ENCODE data around the gene FERMT2. TPM values are rescaled to one million over a fixed set of nuclear protein-coding genes. Genes with fewer than 3 reads are reported as not detected.

Gene FERMT2
- total and polyA plus RNA-seq, 2 donors (not counting 1 experiment from before 2014, with no cell fraction given), result 0.05 TPM; not detected in 1

GRCh38 chr14:52913271-52913670 lies 37.6 kb downstream of the FERMT2 start:
- Histone ChIP-seq H3K27ac (ENCODE audit: low read length in 2 of 2) (no peak overlapping the region), H3K4me1 (ENCODE audit: control insufficient read depth in 2 of 2, insufficient read depth in 2 of 2, low read length in 2 of 2) (peaks cover 6 to 7% of the 10 kb centered on the region in 2 donors), H4K20me1 (ENCODE audit: control insufficient read depth, insufficient read depth, low read length, poor library complexity, severe bottlenecking) (no peaks in the 10 kb centered on the region), H3K27me3 (replicated peaks in 1 of 4; ENCODE audit: control extremely low read depth in 1 of 4, control insufficient read depth in 3 of 4, insufficient read depth in 4 of 4, low read length in 3 of 4) (no peaks in the 10 kb centered on the region), H3K9me3 (ENCODE audit: control extremely low read depth in 1 of 3, control insufficient read depth in 2 of 3, insufficient read depth in 1 of 3, low read length in 2 of 3) (no peaks in the 10 kb centered on the region), H3K36me3 (replicated peaks in 1 of 2; ENCODE audit: control extremely low read depth in 1 of 2, control insufficient read depth in 1 of 2, extremely low read depth in 1 of 2, insufficient read depth in 2 of 2, low read length in 1 of 2) (no peaks in the 10 kb centered on the region), H3K4me3 (ENCODE audit: control extremely low read depth in 1 of 5, extremely low read depth in 1 of 5, insufficient read depth in 1 of 5, low read depth in 2 of 5, low read length in 4 of 5) (no peak overlapping the region), H3K79me2 (ENCODE audit: control insufficient read depth, insufficient read depth, low read length) (no peaks in the 10 kb centered on the region), H3K9ac (ENCODE audit: low read length) (no peak overlapping the region), H2AFZ (ENCODE audit: insufficient read depth, low read depth, low read length, poor library complexity, severe bottlenecking) (no peak overlapping the region), H3K4me2 (replicated peaks; ENCODE audit: low read depth, low read length, poor library complexity, severe bottlenecking) (no peak overlapping the region)
- H3K27ac Mint-ChIP-seq, result no peak overlapping the region
- H3K4me1 Mint-ChIP-seq, result peaks cover 11% of the 10 kb centered on the region
- intact Hi-C loops (cut with micrococcal nuclease), result no loop called here
- H3K27me3 Mint-ChIP-seq, result no peaks in the 10 kb centered on the region
- no CpG with 5 or more reads among the region's 4 CpGs for WGBS (ENCODE audit: insufficient coverage)
- ChIA-PET CTCF (interaction anchor here (1.0 kb wide), 1 partner anchor 46 kb away, joined by 3 read pairs; no protein-coding TSS in a partner anchor), POLR2A (no interaction called here)
- H3K4me3 Mint-ChIP-seq, result no peak overlapping the region
- no peaks in the 10 kb centered on the region for H3K9me3 Mint-ChIP-seq (ENCODE audit: insufficient read depth)
- TF ChIP-seq EZH2 (IDR thresholded peaks at IDR 0.05; ENCODE audit: borderline replicate concordance, insufficient read depth, low read depth, low read length, poor library complexity, severe bottlenecking), result no peak
- TF ChIP-seq, protein P1, sequence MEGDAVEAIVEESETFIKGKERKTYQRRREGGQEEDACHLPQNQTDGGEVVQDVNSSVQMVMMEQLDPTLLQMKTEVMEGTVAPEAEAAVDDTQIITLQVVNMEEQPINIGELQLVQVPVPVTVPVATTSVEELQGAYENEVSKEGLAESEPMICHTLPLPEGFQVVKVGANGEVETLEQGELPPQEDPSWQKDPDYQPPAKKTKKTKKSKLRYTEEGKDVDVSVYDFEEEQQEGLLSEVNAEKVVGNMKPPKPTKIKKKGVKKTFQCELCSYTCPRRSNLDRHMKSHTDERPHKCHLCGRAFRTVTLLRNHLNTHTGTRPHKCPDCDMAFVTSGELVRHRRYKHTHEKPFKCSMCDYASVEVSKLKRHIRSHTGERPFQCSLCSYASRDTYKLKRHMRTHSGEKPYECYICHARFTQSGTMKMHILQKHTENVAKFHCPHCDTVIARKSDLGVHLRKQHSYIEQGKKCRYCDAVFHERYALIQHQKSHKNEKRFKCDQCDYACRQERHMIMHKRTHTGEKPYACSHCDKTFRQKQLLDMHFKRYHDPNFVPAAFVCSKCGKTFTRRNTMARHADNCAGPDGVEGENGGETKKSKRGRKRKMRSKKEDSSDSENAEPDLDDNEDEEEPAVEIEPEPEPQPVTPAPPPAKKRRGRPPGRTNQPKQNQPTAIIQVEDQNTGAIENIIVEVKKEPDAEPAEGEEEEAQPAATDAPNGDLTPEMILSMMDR (IDR thresholded peaks at IDR 0.05), result no peak
- ATAC-seq (ENCODE audit: low read depth) (no peak), DNase-seq (no peak)

GRCh38 chr14:52911904-52912303 lies 38.9 kb downstream of the FERMT2 start:
- ATAC-seq (ENCODE audit: low read depth) (no peak), DNase-seq (no peak)
- no peak overlapping the region for H3K27ac ChIP-seq (ENCODE audit: low read length in 2 of 2)
- H3K4me2 ChIP-seq (replicated peaks; ENCODE audit: low read depth, low read length, poor library complexity, severe bottlenecking), result no peak overlapping the region
- H3K27me3 ChIP-seq (replicated peaks in 1 of 4; ENCODE audit: control extremely low read depth in 1 of 4, control insufficient read depth in 3 of 4, insufficient read depth in 4 of 4, low read length in 3 of 4), result no peaks in the 10 kb centered on the region
- H3K4me3 Mint-ChIP-seq, result no peak overlapping the region
- CTCF ChIA-PET, result no interaction called here
- H3K4me1 Mint-ChIP-seq, result peaks cover 4% of the 10 kb centered on the region
- H3K9ac ChIP-seq (ENCODE audit: low read length), result no peak overlapping the region
- no peaks in the 10 kb centered on the region for H3K79me2 ChIP-seq (ENCODE audit: control insufficient read depth, insufficient read depth, low read length)
- no peaks in the 10 kb centered on the region for H3K36me3 ChIP-seq (replicated peaks in 1 of 2; ENCODE audit: control extremely low read depth in 1 of 2, control insufficient read depth in 1 of 2, extremely low read depth in 1 of 2, insufficient read depth in 2 of 2, low read length in 1 of 2)
- no peaks in the 10 kb centered on the region for H3K9me3 Mint-ChIP-seq (ENCODE audit: insufficient read depth)
- no peak overlapping the region for H3K4me3 ChIP-seq (ENCODE audit: control extremely low read depth in 1 of 5, extremely low read depth in 1 of 5, insufficient read depth in 1 of 5, low read depth in 2 of 5, low read length in 4 of 5)
- no peaks in the 10 kb centered on the region for H3K4me1 ChIP-seq (ENCODE audit: control insufficient read depth in 2 of 2, insufficient read depth in 2 of 2, low read length in 2 of 2)
- intact Hi-C loops (cut with micrococcal nuclease), result no loop called here
- WGBS (ENCODE audit: insufficient coverage), result 89% methylated on average over 1 of the region's 3 CpGs
- H4K20me1 ChIP-seq (ENCODE audit: control insufficient read depth, insufficient read depth, low read length, poor library complexity, severe bottlenecking), result no peaks in the 10 kb centered on the region
- H3K27me3 Mint-ChIP-seq, result no peaks in the 10 kb centered on the region
- no peak overlapping the region for H3K27ac Mint-ChIP-seq
- POLR2A ChIA-PET, result no interaction called here
- no peak for TF ChIP-seq EZH2 (IDR thresholded peaks at IDR 0.05; ENCODE audit: borderline replicate concordance, insufficient read depth, low read depth, low read length, poor library complexity, severe bottlenecking)
- TF ChIP-seq, protein P1 (IDR thresholded peaks at IDR 0.05), result no peak
- no peaks in the 10 kb centered on the region for H3K9me3 ChIP-seq (ENCODE audit: control extremely low read depth in 1 of 3, control insufficient read depth in 2 of 3, insufficient read depth in 1 of 3, low read length in 2 of 3)
- H2AFZ ChIP-seq (ENCODE audit: insufficient read depth, low read depth, low read length, poor library complexity, severe bottlenecking), result no peak overlapping the region

All from B cell (primary cell).